ENCODE results near the gene PLD4. TPM values are rescaled to one million over a fixed set of nuclear protein-coding genes. Genes with fewer than 3 reads are reported as not detected.

PLD4 gene
- total RNA-seq, 4 donors from 2014 or later: 0.16 TPM; not detected in 3

DNA sequence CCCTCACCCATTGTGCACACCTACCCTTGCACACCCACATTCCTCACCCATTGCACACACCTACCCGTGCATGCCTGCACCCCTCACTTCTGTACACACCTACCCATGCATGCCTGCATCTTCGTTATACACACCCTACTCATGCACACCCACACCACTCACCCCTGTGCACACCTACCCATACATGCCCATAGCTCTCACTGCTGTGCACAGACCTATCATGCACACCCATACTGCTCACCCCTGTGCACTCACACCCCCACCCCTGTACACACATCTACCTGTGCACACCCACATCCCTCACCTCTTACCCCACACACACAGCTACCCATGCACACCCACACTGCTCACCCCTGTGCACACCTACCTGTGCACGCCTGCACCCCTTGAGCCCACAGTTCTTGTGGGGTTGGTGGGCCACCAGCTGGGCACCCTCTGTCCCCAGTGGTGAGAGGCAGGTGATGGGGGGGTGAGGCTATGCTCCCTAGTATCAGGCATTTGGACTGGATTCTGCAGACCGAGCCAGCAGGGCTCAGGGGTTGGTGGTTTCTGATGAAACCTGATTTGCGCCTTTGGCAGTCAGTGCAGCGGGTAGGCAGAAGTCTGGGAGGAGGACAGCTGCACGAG is 44.0 kb upstream of the PLD4 start:
- TF ChIP-seq EP300 (IDR thresholded peaks at IDR 0.05) (no peak), POLR2A (IDR thresholded peaks at IDR 0.05) (no peak), POLR2AphosphoS5 (IDR thresholded peaks at IDR 0.05) (no peak)
- TF ChIP-seq, protein P1, sequence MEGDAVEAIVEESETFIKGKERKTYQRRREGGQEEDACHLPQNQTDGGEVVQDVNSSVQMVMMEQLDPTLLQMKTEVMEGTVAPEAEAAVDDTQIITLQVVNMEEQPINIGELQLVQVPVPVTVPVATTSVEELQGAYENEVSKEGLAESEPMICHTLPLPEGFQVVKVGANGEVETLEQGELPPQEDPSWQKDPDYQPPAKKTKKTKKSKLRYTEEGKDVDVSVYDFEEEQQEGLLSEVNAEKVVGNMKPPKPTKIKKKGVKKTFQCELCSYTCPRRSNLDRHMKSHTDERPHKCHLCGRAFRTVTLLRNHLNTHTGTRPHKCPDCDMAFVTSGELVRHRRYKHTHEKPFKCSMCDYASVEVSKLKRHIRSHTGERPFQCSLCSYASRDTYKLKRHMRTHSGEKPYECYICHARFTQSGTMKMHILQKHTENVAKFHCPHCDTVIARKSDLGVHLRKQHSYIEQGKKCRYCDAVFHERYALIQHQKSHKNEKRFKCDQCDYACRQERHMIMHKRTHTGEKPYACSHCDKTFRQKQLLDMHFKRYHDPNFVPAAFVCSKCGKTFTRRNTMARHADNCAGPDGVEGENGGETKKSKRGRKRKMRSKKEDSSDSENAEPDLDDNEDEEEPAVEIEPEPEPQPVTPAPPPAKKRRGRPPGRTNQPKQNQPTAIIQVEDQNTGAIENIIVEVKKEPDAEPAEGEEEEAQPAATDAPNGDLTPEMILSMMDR (IDR thresholded peaks at IDR 0.05): no peak
- Histone ChIP-seq H3K27ac (no peak overlapping the region), H3K9me3 (no peaks in the 10 kb centered on the region), H3K4me1 (peaks cover 14% of the 10 kb centered on the region), H3K4me3 (no peak overlapping the region), H3K36me3 (peaks cover 66% of the 10 kb centered on the region), H3K27me3 (no peaks in the 10 kb centered on the region)
- 87% methylated on average over 7 of the region's 7 CpGs for WGBS
- DNase-seq (ENCODE audit: low spot score in 2 of 2): no peak

DNA sequence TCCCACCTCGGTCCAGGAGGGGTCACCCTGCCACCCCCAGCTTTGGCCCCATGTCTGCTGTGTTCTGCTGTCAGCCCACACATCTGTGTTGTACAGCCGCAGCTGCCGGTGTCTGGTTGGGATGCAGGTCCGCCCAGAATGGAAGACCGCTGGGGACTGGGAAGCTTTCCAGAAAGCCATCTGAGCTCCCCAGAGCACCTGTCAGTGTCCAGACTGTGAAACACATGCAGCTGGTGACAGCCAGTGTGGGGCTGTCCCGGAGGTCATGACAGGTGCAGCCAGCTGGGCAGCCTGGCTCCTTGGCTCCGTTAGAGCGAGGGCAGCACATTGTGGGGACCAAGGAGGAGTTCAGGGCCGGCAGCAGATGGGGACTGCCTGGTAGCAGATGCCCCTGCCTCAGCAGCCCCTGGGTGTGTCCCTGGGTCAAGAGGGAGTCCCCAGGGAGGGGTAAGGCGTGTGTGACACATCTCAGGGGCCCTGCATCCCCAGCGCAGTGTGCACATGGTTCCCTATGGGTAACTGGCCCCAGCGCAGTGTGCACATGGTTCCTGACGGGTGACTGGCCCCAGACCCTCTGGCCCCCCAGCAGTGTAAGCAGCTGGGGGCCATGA is 43.2 kb upstream of the PLD4 start:
- H3K9me3 ChIP-seq: no peaks in the 10 kb centered on the region
- peaks cover 74% of the 10 kb centered on the region for H3K36me3 ChIP-seq
- TF ChIP-seq EP300 (IDR thresholded peaks at IDR 0.05) (no peak), POLR2AphosphoS5 (IDR thresholded peaks at IDR 0.05) (no peak), POLR2A (IDR thresholded peaks at IDR 0.05) (no peak)
- TF ChIP-seq, protein P1 (IDR thresholded peaks at IDR 0.05): no peak
- peaks cover 14% of the 10 kb centered on the region for H3K4me1 ChIP-seq
- H3K27ac ChIP-seq: no peak overlapping the region
- WGBS: 100% methylated on average over 1 of the region's 13 CpGs
- no peak for DNase-seq (ENCODE audit: low spot score in 2 of 2)
- no peak overlapping the region for H3K4me3 ChIP-seq
- H3K27me3 ChIP-seq: no peaks in the 10 kb centered on the region

DNA sequence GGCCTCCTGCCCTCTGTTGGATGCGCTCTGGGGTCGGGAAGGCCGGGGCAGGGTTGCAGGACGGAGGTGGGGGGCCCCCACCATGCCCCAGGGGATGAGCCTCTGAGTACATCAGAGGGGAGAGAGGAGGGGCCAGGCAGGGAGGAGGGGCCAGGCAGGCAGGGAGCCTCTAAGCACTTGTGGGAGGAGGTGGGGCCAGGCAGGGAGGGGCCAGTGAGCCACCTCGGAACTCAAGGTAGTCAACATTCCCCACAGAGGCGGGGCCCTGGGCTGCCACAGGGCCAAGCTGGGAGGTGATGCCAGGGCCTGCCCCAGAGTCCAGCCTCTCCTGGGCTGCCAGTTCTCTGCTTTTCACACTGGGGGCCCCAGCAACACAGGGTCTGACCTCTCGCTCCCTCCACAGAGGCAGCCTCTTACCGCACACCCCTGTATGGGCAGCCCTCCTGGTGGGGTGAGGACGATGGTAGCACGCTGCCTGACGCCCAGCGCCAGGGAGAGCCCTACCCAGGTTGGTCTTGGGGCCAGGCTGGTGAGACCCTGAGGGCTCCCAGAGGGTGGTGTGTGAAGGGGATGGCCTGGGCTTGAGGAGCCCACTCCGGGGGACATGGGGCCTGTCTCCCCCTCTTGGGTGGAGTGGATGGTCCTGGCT is 42.2 kb upstream of the PLD4 start:
- Histone ChIP-seq H3K4me1 (peaks cover 14% of the 10 kb centered on the region), H3K27me3 (no peaks in the 10 kb centered on the region), H3K4me3 (no peak overlapping the region), H3K36me3 (peaks cover 78% of the 10 kb centered on the region), H3K9me3 (no peaks in the 10 kb centered on the region), H3K27ac (no peak overlapping the region)
- DNase-seq (ENCODE audit: low spot score in 2 of 2): no peak
- 53% methylated on average over 2 of the region's 13 CpGs for WGBS
- no peak for TF ChIP-seq EP300 (IDR thresholded peaks at IDR 0.05)
- TF ChIP-seq, protein P1 (IDR thresholded peaks at IDR 0.05): no peak
- TF ChIP-seq POLR2A (IDR thresholded peaks at IDR 0.05): no peak
- TF ChIP-seq POLR2AphosphoS5 (IDR thresholded peaks at IDR 0.05): no peak

DNA sequence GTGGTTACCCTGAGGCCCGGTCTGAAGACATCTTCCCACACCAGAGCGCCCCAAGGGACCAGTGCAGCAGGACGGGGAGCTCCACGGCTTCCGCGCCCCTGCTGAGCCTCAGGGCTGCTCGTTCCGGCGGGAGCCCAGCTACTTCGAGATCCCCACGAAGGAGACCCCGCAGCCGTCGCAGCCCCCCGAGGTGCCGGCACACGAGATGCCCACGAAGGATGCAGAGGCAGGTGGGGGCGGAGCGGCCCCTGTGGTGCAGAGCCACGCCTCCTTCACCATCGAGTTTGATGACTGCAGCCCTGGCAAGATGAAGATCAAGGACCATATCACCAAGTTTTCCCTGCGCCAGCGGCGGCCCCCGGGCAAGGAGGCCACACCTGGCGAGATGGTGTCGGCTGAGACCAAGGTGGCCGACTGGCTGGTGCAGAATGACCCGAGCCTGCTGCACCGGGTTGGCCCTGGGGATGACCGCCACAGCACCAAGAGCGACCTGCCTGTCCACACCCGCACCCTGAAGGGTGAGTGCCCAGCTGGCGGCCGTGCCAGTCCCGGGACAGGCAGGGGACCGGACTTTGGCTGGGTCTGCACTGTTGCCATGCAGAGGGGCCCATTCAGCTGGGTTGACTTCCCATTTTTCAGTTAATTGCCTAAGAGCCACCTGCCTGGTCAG is 41.6 kb upstream of the PLD4 start:
- no peaks in the 10 kb centered on the region for H3K9me3 ChIP-seq
- peaks cover 79% of the 10 kb centered on the region for H3K36me3 ChIP-seq
- H3K4me3 ChIP-seq: no peak overlapping the region
- H3K27ac ChIP-seq: no peak overlapping the region
- no CpG with 5 or more reads among the region's 38 CpGs for WGBS
- no peak for TF ChIP-seq EP300 (IDR thresholded peaks at IDR 0.05)
- no peak for TF ChIP-seq POLR2A (IDR thresholded peaks at IDR 0.05)
- TF ChIP-seq, protein P1 (IDR thresholded peaks at IDR 0.05): no peak
- TF ChIP-seq POLR2AphosphoS5 (IDR thresholded peaks at IDR 0.05): no peak
- no peak for DNase-seq (ENCODE audit: low spot score in 2 of 2)
- H3K4me1 ChIP-seq: peaks cover 13% of the 10 kb centered on the region
- H3K27me3 ChIP-seq: no peaks in the 10 kb centered on the region

All from suprapubic skin (tissue), 4 donors.